Uterus (tissue), 4 donors: ENCODE data around the gene HHLA2. TPM values are rescaled to one million over a fixed set of nuclear protein-coding genes. Genes with fewer than 3 reads are reported as not detected.

ENCODE experiments used
- DNase-seq, 2 donors: peaks; one replicate each; pipeline ENCODE4 v3.0.0-alpha.2; 2019 to 2020
- H3K27ac ChIP-seq, 2 donors: fragments of 200-600 bp; sonication (generic); 1 replicate in 1 of 2; 2 replicates in 1 of 2; pipeline ENCODE4 v1.5.1; 2016 to 2018
- H3K27me3 ChIP-seq, 2 donors: fragments of 200-600 bp; sonication (generic); one replicate each; pipeline ENCODE4 v1.5.1; 2018 to 2019; ENCODE audit warnings: control low read depth in 1 of 2
- H3K36me3 ChIP-seq, 2 donors: fragments of 200-600 bp; sonication (generic); one replicate each; pipeline ENCODE4 v1.5.1; 2019; ENCODE audit warnings: control low read depth in 1 of 2
- H3K4me1 ChIP-seq, 2 donors: fragments of 200-600 bp; sonication (generic); one replicate each; pipeline ENCODE4 v1.5.1; 2018 to 2019; ENCODE audit warnings: control low read depth in 1 of 2
- H3K4me3 ChIP-seq, 2 donors: fragments of 200-600 bp; sonication (generic); 1 replicate in 1 of 2; 2 replicates in 1 of 2; pipeline ENCODE4 v1.5.1; 2018 to 2019; ENCODE audit warnings: mild to moderate bottlenecking in 1 of 2
- H3K9me3 ChIP-seq, 2 donors: fragments of 200-600 bp; sonication (generic); one replicate each; pipeline ENCODE4 v1.5.1; 2019; ENCODE audit warnings: control low read depth in 1 of 2
- POLR2A ChIP-seq, 2 donors: fragments of 450-650 bp; IDR thresholded peaks; one replicate each; pipeline ENCODE4 v1.6.1; 2016; ENCODE audit warnings: antibody characterized with exemption in 2 of 2, mild to moderate bottlenecking in 1 of 2, moderate library complexity in 1 of 2
- intact Hi-C: fragments of 100-400 bp; cut with DNase I; formaldehyde crosslinking; loops from one replicate; pipeline ENCODE4 v1.15.1; 2023; ENCODE audit warnings: low total_unique reads
- total RNA-seq, 4 donors: library from RNA; depleted of rRNA in 3 of 4; stranded (reverse); fragments of >200 nt in 3 of 4; gene quantifications; one replicate each; pipeline versions ENCODE4 v1.1.0 to v1.2.4, GENCODE V29; 2014 to 2023
- TF ChIP-seq, protein P1 (sequence below), 4 experiments: fragments of 200-600 bp in 2 of 4; fragments of 450-650 bp in 2 of 4; sonication (generic) in 2 of 4; IDR thresholded peaks; one replicate each; pipeline ENCODE4 v1.5.1; 2016 to 2019; ENCODE audit warnings: antibody characterized with exemption in 4 of 4, mild to moderate bottlenecking in 2 of 4, moderate library complexity in 1 of 4
- donor health status: DM: yes; HTN: yes; CAD: no.

Gene HHLA2
- total RNA-seq, 4 donors from 2014 or later: 0.18 to 1.0 TPM; not detected in 2

DNA sequence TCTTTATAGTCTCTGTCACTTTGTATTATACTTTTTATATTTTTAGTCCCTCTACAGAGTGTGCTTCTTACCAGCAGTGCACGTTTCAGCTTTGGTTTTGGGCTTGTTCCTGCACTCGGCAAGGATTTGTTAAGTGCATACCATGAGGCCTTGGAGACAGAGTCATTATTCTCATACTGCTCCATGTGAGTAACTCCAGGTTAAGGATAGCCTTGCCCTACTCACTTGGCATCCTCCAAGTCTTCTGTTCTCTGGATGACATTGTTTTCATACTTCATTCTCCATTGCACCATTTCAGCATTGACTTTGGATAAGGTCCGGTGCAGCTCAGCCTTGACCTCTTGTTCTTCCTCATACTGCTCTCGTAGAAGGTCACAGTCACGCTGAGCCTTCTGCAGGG, 117.7 kb downstream of the HHLA2 start:
- Histone ChIP-seq H3K27ac (no peak overlapping the region), H3K27me3 (no peaks in the 10 kb centered on the region), H3K9me3 (no peaks in the 10 kb centered on the region), H3K4me3 (no peak overlapping the region), H3K36me3 (no peaks in the 10 kb centered on the region), H3K4me1 (no peaks in the 10 kb centered on the region)
- intact Hi-C loops: no loop called here
- TF ChIP-seq, protein P1, sequence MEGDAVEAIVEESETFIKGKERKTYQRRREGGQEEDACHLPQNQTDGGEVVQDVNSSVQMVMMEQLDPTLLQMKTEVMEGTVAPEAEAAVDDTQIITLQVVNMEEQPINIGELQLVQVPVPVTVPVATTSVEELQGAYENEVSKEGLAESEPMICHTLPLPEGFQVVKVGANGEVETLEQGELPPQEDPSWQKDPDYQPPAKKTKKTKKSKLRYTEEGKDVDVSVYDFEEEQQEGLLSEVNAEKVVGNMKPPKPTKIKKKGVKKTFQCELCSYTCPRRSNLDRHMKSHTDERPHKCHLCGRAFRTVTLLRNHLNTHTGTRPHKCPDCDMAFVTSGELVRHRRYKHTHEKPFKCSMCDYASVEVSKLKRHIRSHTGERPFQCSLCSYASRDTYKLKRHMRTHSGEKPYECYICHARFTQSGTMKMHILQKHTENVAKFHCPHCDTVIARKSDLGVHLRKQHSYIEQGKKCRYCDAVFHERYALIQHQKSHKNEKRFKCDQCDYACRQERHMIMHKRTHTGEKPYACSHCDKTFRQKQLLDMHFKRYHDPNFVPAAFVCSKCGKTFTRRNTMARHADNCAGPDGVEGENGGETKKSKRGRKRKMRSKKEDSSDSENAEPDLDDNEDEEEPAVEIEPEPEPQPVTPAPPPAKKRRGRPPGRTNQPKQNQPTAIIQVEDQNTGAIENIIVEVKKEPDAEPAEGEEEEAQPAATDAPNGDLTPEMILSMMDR (IDR thresholded peaks at IDR 0.05): no peak
- no peak for TF ChIP-seq POLR2A (IDR thresholded peaks at IDR 0.05)
- DNase-seq: no peak

DNA sequence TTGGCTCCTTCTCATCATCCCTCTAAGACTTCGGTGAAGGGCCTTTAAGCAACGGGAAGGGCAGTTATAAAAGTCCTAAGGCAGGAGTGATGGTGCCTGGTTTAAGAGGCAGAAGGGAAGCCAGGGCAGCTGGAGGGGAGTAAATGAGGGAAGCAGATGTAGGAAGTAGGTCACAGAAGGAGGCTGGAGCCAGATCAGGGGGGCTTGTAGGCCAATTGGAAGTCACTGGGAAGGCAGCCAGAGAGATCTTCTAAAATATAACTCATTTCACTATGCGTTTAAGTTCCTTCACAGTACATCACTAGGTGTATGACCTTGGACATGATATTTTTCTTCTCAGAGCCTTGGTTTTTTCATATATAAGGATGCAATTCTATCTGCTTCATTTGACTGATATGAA, 119.3 kb downstream of the HHLA2 start:
- intact Hi-C loops: no loop called here
- Histone ChIP-seq H3K27me3 (no peaks in the 10 kb centered on the region), H3K27ac (no peak overlapping the region), H3K36me3 (no peaks in the 10 kb centered on the region), H3K4me1 (no peaks in the 10 kb centered on the region), H3K9me3 (no peaks in the 10 kb centered on the region), H3K4me3 (no peak overlapping the region)
- TF ChIP-seq, protein P1 (IDR thresholded peaks at IDR 0.05): no peak
- no peak for TF ChIP-seq POLR2A (IDR thresholded peaks at IDR 0.05)
- no peak for DNase-seq

DNA sequence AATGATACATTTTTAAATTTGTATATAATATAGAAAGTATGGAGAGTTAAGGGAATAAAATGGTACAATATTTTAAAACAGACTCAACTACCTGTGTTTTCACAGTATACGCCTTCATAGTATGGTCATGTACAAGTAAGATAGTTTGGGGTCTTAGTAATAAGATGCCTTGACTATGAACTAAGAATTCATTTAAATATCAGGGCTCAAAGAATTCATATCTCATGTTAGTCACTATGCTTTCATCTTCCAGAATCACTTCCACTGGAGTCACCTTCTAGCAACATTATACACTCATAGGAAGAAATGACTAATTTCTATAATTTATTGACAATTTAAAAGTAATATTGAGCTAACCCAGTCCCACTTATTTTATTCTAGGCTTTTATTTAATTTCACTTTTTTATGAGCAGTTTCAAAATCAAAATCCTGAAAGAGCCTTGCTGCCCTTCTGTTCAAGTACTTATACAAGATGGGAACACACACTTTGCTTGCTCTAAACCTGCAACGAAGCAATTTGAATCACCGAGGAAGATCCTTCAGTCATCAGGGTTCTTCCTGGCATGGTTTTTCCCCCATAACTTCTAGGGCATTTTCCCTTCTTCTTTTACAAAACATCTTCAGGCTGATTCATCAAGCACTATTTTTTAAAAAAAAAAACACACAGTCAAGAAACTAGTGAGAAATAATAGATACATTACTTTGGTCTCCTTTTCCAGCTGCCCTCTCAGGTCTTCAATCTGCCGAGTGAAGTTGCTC, 119.9 kb downstream of the HHLA2 start:
- Histone ChIP-seq H3K27ac (no peak overlapping the region), H3K36me3 (no peaks in the 10 kb centered on the region), H3K27me3 (no peaks in the 10 kb centered on the region), H3K4me3 (no peak overlapping the region), H3K4me1 (no peaks in the 10 kb centered on the region), H3K9me3 (no peaks in the 10 kb centered on the region)
- DNase-seq: no peak
- TF ChIP-seq, protein P1 (IDR thresholded peaks at IDR 0.05): no peak
- TF ChIP-seq POLR2A (IDR thresholded peaks at IDR 0.05): no peak
- intact Hi-C loops: no loop called here

- TF ChIP-seq, protein P1 (IDR thresholded peaks at IDR 0.05): no peak
- no peak for TF ChIP-seq POLR2A (IDR thresholded peaks at IDR 0.05)
- DNase-seq: no peak
- H3K4me1 ChIP-seq: no peaks in the 10 kb centered on the region
- no peak overlapping the region for H3K4me3 ChIP-seq
- H3K27me3 ChIP-seq: no peaks in the 10 kb centered on the region
- H3K9me3 ChIP-seq: no peaks in the 10 kb centered on the region
- intact Hi-C loops: no loop called here
- no peak overlapping the region for H3K27ac ChIP-seq
- no peaks in the 10 kb centered on the region for H3K36me3 ChIP-seq
Measured at GRCh38 chr3:108420926-108421325, 124.6 kb downstream of the HHLA2 start.

Other genes starting within 250 kb of the HHLA2 start
- 100 to 1,000 TPM in 1 of 4 donors, 10 to 100 TPM in 3; 29.2 to 210 (median 67.1) TPM for gene CD47, start 205.5 kb upstream of the HHLA2 start, total RNA-seq
- 10 to 100 TPM; 40.0 to 60.9 (median 55.3) TPM for gene IFT57, start 74.1 kb upstream of the HHLA2 start, total RNA-seq
- gene MYH15, start 214.0 kb downstream of the HHLA2 start, total RNA-seq: under 1 TPM in 2 of 4 donors, not detected in 2; 0.12 to 0.62 TPM